ENCODE data around the gene PPP2R5D.

Gene PPP2R5D

DNA sequence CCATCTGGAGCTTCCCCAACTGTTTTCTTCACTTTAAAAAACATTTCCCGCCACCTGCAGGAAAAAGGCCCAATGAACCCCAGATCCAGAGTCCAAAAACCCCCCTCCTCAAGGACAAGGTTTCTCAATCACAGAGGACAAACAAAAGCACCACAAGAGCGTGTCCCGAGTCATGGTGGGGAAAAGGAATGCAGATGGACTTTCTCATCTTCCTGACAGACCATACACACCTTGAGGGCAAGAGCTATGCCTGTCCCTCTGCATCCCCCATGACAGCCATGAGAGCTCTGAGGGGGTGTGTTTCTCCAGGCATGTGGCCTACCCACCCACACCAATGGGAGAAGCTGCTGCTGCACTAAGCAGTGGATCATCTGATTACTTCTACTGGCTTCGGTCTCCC, 14.4 kb upstream of the PPP2R5D start:
- H3K4me3 ChIP-seq (ENCODE audit: low read depth, low read length) = no peak overlapping the region
- no peak for DNase-seq (ENCODE audit: low read depth)
- no peak for TF ChIP-seq CTCF (IDR thresholded peaks at IDR 0.05; ENCODE audit: control insufficient read depth, extremely low read depth, insufficient read depth)

DNA sequence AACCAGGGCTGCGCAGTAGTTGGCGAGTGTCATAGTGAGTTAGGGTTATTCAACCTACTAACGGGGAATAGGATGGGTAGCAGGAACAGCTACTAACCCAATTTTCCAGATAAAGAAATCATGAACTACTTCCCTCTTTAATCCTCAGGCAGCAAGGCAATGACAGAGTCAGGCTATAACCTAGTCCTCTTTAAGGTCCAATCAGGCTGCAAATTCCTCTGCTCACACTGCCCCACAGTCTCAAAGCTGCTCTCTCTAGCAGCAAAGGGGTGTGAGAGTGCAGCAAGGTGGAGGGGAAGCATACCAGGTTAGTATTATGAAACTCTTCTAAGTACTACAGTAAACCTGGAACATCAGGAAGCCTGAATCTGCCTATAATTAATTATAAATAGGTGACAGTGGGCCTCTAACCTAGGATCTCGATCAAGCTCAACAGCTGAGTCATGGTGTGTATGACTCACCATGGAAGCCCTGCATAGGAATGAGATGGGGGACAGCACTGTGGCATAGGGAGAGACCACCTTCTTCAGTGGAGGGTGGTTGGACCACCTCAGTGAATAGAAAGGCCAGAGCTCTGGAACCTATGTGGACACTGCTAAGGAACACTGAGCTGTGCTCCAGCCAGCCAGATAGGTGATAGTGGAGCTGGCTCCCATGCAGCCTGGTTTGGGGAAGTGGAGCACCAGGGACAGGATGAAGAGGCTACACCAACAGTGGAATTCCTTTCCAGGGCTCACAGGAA, 13.3 kb upstream of the PPP2R5D start:
- no peak for DNase-seq (ENCODE audit: low read depth)
- no peak overlapping the region for H3K4me3 ChIP-seq (ENCODE audit: low read depth, low read length)

DNA sequence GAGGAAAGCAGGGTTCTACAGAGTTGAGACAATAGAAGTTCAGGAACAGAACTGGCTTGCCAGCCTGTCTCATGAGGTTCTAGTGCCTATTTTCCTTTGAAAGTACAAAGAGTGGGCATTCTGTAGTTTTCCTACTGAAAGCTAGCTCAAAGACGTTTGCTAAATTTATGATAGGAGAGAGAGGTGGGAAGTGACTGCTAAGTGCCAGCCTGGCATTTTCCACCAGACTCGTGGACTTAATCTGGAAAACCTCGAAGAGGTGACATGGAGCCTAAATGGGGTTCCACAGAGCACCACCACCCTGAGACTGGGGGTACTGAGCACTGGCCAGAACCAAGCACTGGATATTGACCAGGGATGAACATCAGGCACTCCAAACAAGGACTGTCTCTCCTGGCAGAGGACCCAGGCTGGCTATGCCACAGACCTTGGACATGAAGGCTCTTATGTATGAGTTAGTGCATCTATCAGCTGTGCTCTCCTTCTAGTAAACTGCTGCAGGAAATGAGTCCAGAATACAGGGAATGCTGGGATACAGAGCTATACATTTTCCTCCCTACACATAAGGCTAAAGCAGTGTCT, 12.5 kb upstream of the PPP2R5D start:
- TF ChIP-seq CTCF (IDR thresholded peaks at IDR 0.05; ENCODE audit: control insufficient read depth, extremely low read depth, insufficient read depth) = no peak
- no peak for DNase-seq (ENCODE audit: low read depth)
- H3K4me3 ChIP-seq (ENCODE audit: low read depth, low read length) = no peak overlapping the region

More for the DNA sequence above, 13.3 kb upstream of the PPP2R5D start:
- no peak for TF ChIP-seq CTCF (IDR thresholded peaks at IDR 0.05; ENCODE audit: control insufficient read depth, extremely low read depth, insufficient read depth)

DNA sequence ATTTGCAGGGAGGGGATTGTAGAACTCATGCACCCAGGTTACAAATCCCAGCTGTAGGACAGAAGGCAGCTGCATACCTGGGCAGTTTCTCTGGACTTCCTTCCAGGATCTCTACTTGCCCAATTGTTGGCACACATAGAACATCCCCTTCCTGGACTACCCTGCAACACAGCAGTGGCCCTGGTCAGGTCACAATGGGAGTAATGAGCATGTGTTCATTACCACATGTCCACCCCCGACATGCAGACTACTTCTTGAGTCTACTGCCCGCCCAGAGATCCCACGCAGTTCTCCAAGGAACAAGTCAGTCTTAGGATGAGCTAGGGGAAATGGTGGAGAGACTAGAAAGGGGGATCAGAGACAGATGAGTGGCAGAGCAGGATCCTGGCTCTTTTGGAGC, 10.4 kb upstream of the PPP2R5D start:
- DNase-seq (ENCODE audit: low read depth) = no peak
- no peak overlapping the region for H3K4me3 ChIP-seq (ENCODE audit: low read depth, low read length)
- no peak for TF ChIP-seq CTCF (IDR thresholded peaks at IDR 0.05; ENCODE audit: control insufficient read depth, extremely low read depth, insufficient read depth)

DNA sequence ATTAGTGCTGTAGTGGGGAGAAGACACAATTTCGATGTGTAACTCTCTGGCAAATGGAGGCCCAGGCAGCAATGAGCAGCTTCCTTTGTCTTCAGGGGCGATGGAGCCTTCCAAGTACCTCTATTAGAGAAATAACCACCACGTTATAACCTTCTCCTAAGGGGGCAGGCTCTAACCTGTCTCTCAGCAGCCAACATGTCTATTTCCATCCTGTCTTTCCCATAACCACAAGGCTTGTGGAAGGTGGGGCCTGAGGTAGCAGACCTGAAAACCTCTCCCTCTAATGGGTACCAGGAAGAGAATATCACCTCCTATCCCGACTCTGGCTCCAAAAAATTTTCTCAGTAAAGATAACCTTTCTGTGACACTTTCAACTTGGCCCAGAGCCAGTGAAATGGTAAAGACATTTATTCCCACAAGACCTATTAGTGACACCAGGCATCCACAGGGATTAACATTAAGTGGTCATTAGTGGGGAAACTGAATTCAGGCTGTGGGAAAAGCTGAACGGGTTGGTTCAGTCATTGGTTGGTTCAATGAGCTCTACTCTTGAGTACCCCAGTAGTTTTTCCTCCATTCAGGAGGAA, 9.4 kb upstream of the PPP2R5D start:
- no peak overlapping the region for H3K4me3 ChIP-seq (ENCODE audit: low read depth, low read length)
- DNase-seq (ENCODE audit: low read depth) = no peak
- no peak for TF ChIP-seq CTCF (IDR thresholded peaks at IDR 0.05; ENCODE audit: control insufficient read depth, extremely low read depth, insufficient read depth)

- H3K4me3 ChIP-seq (ENCODE audit: low read depth, low read length) = peak overlapping the region; percentile 80
- no peak for DNase-seq (ENCODE audit: low read depth)
- no peak for TF ChIP-seq CTCF (IDR thresholded peaks at IDR 0.05; ENCODE audit: control insufficient read depth, extremely low read depth, insufficient read depth)
Observed at GRCh38 chr6:42978487-42978838, 5.9 kb upstream of the PPP2R5D start.
